ENCODE measurements around the gene UNC79. TPM values are rescaled to one million over a fixed set of nuclear protein-coding genes. Genes with fewer than 3 reads are reported as not detected.
A peak's percentile ranks its signal among the peaks of the same experiment; 100 is the strongest.

UNC79 gene
- polyA plus RNA-seq, 1 donor, result 1.1 TPM

- peak; percentile 50 for DNase-seq
Observed at GRCh38 chr14:93751946-93752655, 321.4 kb downstream of the UNC79 start.

GRCh38 chr14:93752980-93753561, 322.3 kb downstream of the UNC79 start:
- DNase-seq, result no peak

- DNase-seq, result no peak
Observed at GRCh38 chr14:93753647-93754046, 322.9 kb downstream of the UNC79 start.

- DNase-seq, result no peak
Observed at GRCh38 chr14:93757206-93757605, 326.5 kb downstream of the UNC79 start.

Other genes starting within 250 kb of the UNC79 start
- gene MOAP1, start 246.0 kb upstream of the UNC79 start, polyA plus RNA-seq (ENCODE audit: insufficient read length), result 43.4 TPM
- 38.4 TPM for gene LYSET, start 245.6 kb upstream of the UNC79 start, polyA plus RNA-seq (ENCODE audit: insufficient read length)
- 20.5 TPM for gene GON7, start 223.9 kb upstream of the UNC79 start, polyA plus RNA-seq (ENCODE audit: insufficient read length)
- gene UBR7, start 223.7 kb upstream of the UNC79 start, polyA plus RNA-seq (ENCODE audit: insufficient read length), result 40.0 TPM
- gene BTBD7, start 97.9 kb upstream of the UNC79 start, polyA plus RNA-seq (ENCODE audit: insufficient read length), result 62.0 TPM
- 0.71 TPM for gene COX8C, start 83.8 kb upstream of the UNC79 start, polyA plus RNA-seq (ENCODE audit: insufficient read length)